Measurements from ENCODE around the gene ZSCAN29.

The ZSCAN29 gene

GRCh38 chr15:43378601-43379000 lies 7.8 kb upstream of the ZSCAN29 start:
- peak; percentile 13 to 37 for DNase-seq

GRCh38 chr15:43376017-43376705 lies 5.3 kb upstream of the ZSCAN29 start:
- no peak for TF ChIP-seq GATA1 (IDR thresholded peaks at IDR 0.05; ENCODE audit: low read depth, low read length)
- no peak for TF ChIP-seq POLR2A (IDR thresholded peaks at IDR 0.05; ENCODE audit: low read length)
- DNase-seq, result peak; percentile 40 to 59

More at GRCh38 chr15:43378601-43379000, 7.8 kb upstream of the ZSCAN29 start:
- TF ChIP-seq GATA1 (IDR thresholded peaks at IDR 0.05; ENCODE audit: low read depth, low read length) (no peak), POLR2A (IDR thresholded peaks at IDR 0.05; ENCODE audit: low read length) (no peak)

GRCh38 chr15:43370310-43370974 lies 401 bp downstream of the ZSCAN29 start:
- TF ChIP-seq GATA1 (IDR thresholded peaks at IDR 0.05; ENCODE audit: low read depth, low read length) (no peak), POLR2A (IDR thresholded peaks at IDR 0.05; ENCODE audit: low read length) (no peak)
- DNase-seq, result peak; percentile 55 to 61

- peak; percentile 7 to 24 for DNase-seq
- TF ChIP-seq POLR2A (IDR thresholded peaks at IDR 0.05; ENCODE audit: low read length) (no peak), GATA1 (IDR thresholded peaks at IDR 0.05; ENCODE audit: low read depth, low read length) (no peak)
Observed at GRCh38 chr15:43361313-43361903, 9.4 kb downstream of the ZSCAN29 start.

GRCh38 chr15:43360821-43361220 lies 10.0 kb downstream of the ZSCAN29 start:
- DNase-seq, result no peak
- TF ChIP-seq GATA1 (IDR thresholded peaks at IDR 0.05; ENCODE audit: low read depth, low read length), result no peak
- TF ChIP-seq POLR2A (IDR thresholded peaks at IDR 0.05; ENCODE audit: low read length), result no peak

- TF ChIP-seq GATA1 (IDR thresholded peaks at IDR 0.05; ENCODE audit: low read depth, low read length) (no peak), POLR2A (IDR thresholded peaks at IDR 0.05; ENCODE audit: low read length) (no peak)
- no peak for DNase-seq
Observed at GRCh38 chr15:43352693-43353382, 18.0 kb downstream of the ZSCAN29 start.

GRCh38 chr15:43347114-43347513 lies 23.7 kb downstream of the ZSCAN29 start:
- TF ChIP-seq GATA1 (IDR thresholded peaks at IDR 0.05; ENCODE audit: low read depth, low read length) (no peak), POLR2A (IDR thresholded peaks at IDR 0.05; ENCODE audit: low read length) (no peak)
- no peak for DNase-seq

- TF ChIP-seq POLR2A (IDR thresholded peaks at IDR 0.05; ENCODE audit: low read length) (no peak), GATA1 (IDR thresholded peaks at IDR 0.05; ENCODE audit: low read depth, low read length) (no peak)
- peak; percentile 35 to 36 for DNase-seq
Observed at GRCh38 chr15:43346305-43346704, 24.5 kb downstream of the ZSCAN29 start.

GRCh38 chr15:43330780-43331087 lies 40.1 kb downstream of the ZSCAN29 start:
- TF ChIP-seq POLR2A (IDR thresholded peaks at IDR 0.05; ENCODE audit: low read length), result no peak
- no peak for TF ChIP-seq GATA1 (IDR thresholded peaks at IDR 0.05; ENCODE audit: low read depth, low read length)
- DNase-seq, result no peak

GRCh38 chr15:43329960-43330779 lies 40.7 kb downstream of the ZSCAN29 start, which contains the start of gene LCMT2:
TSS of gene LCMT2 (minus strand) at chr15:43330573. CDS start at chr15:43330489, 84 bp downstream.
- peak; percentile 97 for DNase-seq
- TF ChIP-seq POLR2A (IDR thresholded peaks at IDR 0.05; ENCODE audit: low read length) (peak; percentile 98), GATA1 (IDR thresholded peaks at IDR 0.05; ENCODE audit: low read depth, low read length) (no peak)

- TF ChIP-seq POLR2A (IDR thresholded peaks at IDR 0.05; ENCODE audit: low read length) (no peak), GATA1 (IDR thresholded peaks at IDR 0.05; ENCODE audit: low read depth, low read length) (no peak)
Observed at GRCh38 chr15:43329217-43329959, 41.5 kb downstream of the ZSCAN29 start.

GRCh38 chr15:43325039-43325684 lies 45.7 kb downstream of the ZSCAN29 start:
- no peak for DNase-seq
- TF ChIP-seq GATA1 (IDR thresholded peaks at IDR 0.05; ENCODE audit: low read depth, low read length), result no peak
- no peak for TF ChIP-seq POLR2A (IDR thresholded peaks at IDR 0.05; ENCODE audit: low read length)

More at GRCh38 chr15:43329217-43329959, 41.5 kb downstream of the ZSCAN29 start:
- DNase-seq, result peak; percentile 51 to 62
